SKM-1 treated with dmso at 0.1 percent for 144 hours (cell line): Measurements from ENCODE around the gene COL25A1.
"Not testable (repeated sequence)": the region's sequence is repeated elsewhere in the genome, so short reads cannot be mapped to it uniquely, and the experiment has no call there.

ENCODE experiments used
- DNase-seq: peaks from one replicate; lab custom pipeline; 2025; ENCODE audit not compliant: unreplicated experiment; lab: John Stamatoyannopoulos, UW

The COL25A1 gene

DNA sequence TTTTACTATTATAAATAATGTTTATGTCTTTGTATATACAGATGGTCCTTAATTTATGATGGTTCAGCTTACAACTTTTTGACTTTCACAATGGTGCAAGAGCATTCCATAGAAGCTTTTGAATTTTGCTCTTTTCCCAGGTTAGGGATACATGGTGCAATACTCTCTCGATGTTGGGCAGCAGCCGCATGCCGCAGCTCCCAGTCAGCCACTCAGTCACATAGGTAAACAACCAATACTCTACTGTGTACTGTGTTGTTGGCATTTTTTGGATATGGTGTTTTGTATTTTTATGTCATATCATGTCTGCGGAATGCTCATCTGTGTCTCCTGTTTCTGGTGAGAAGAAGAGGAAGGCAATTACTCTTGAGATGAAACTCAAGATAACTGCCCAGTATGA lies 281.6 kb downstream of the COL25A1 start:
- no peak for DNase-seq

DNA sequence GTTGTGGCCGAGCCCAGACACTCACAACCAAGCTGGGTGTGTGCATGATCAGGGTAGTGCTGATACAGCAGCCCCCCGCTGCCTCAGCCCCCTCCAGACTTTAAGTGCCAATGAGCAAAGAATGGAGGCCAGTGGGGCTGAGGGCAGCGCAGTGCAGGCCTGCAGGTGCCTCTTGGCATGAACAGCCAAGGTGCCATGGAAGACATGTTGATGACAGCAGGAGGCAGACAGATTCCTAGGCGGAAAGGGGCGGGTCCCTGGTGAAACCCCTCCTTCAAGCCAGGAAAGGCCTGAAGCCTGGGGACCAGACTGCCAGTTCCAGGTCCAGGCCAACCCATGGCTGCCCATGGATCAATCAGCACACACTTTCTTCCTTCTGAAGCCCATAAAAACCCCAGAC lies 286.3 kb downstream of the COL25A1 start:
- no peak for DNase-seq

DNA sequence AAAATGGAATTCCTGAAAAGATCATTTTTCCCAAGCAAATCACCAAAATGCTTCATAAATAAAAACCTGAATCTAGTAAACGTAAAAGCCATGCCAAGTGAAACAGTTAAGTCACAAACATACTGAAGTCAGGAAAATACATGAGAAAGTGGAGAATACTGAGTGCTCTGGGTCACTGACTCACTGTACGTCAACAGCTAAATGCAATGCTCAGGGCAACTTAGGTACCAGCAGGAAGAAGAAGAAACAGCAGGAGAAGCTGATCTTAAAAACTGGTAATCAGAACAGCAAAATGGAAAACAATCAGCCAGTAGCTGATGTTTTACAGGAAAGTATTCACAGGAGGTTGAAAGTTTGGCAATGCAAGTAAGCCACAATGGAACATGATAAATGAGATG lies 287.0 kb downstream of the COL25A1 start:
- DNase-seq = no peak

DNA sequence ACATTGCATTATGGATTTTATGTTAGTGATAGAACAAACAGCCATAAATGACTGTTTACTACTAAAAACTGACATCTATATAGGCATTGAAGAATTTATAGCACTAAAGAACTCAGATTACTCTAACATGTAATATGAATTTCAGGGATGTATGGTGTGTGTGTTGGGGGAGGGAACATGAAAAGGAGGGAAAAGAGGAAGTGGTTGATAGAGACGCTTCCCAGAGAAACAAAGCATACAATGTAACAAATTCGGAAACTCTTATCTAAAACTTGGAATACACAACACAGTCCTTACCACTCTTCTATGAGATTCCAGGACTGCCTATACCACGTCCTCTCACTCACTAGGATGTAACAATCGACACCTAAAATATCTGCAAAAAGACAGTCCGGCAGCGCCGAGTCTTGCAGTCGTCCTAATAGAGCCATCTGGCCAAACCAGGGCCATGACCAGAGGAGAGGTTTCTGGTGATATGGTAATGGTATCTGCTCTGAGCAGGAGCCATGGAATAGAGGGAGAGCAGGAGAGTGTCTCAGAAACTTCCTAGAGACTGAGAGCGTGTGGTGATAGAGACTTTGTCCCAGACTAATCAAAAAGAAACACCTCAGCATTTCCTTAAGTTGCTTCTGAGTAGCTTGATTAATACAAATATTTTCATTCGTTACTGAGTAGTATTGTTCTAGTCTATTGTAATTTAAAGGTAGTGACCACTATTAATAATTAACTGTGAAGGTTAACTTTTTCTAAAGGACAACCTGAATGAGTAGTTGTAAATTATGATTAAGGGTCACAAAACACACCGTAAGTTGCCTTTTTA lies 287.7 kb downstream of the COL25A1 start:
- no peak for DNase-seq

DNA sequence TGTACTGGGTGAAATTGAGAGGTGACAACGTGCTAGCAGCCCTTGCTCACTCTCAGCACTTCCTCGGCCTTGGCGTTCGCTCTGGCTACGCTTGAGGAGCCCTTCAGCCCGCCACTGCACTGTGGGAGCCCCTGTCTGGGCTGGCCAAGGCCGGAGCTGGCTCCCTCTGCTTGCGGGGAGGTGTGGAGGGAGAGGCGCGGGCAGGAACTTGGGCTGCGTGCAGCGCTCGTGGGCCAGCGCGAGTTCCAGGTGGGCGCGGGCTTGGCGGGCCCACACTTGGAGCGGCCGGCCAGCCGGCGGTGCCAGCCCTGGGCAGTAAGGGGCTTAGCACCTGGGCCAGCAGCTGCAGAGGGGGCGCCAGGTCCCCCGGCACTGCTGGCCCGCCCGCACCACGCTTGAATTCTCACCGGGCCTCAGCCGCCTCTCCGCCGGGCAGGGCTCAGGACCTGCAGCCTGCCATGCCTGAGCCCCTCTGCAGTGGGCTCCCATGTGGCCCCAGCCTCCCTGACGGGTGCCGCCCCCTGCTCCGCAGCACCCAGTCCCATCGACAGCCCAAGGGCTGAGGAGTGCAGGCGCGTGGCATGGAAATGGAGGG lies 290.1 kb downstream of the COL25A1 start:
- DNase-seq = no peak

DNA sequence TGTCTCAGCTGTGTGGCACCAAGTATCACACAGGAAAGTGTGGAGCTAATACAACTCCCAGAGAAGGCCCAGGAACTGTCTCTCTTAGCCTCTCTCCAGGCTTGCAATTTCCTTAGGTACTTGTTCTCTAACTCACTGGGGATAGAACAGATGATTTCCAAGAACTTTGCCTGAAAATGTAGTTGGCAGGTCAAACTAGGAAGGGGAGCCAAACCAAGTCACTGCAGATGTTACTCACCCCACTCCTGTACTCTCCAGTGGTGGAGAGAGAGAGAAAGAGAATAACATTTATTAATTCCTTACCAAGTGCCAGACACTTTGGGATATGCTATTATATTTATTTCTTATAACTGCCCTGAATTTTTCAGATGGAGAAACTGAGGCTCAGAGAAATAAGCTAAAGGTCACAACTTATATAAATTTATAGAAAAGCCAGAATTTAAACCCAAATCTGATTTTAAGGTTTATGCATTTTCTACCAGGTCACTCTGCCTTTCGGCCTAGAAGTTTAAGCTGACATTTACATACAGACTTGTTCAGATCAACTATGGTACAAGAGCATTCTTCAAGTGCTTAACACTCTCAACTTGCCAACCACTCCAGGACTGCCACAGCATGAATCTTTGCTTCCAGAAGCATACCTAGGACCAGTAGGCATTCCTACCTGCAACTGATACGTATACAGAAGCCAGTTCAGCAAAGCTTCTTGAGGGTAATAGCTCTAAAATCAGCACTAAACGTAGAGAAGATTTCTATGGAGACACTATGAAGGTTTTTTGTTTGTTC lies 291.0 kb downstream of the COL25A1 start:
- DNase-seq = no peak

DNA sequence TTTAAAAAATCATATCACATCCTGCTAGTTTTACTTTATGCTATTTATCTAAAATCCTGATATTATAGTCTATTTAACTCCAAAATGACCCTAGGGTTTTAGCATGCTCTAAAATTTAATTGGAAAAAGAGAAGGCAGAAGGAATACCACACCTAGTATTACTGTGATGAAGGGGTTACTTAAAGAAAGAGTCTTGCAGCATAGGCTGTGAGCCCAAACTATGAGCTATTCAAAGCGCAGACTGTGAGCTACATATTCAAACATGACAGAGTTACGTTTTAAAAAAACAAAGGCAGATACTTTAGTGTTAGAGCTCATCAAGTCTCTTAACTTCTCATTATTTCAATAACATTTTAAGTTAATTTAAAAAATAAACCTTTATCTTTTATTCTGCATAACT lies 291.9 kb downstream of the COL25A1 start:
- DNase-seq = no peak

DNA sequence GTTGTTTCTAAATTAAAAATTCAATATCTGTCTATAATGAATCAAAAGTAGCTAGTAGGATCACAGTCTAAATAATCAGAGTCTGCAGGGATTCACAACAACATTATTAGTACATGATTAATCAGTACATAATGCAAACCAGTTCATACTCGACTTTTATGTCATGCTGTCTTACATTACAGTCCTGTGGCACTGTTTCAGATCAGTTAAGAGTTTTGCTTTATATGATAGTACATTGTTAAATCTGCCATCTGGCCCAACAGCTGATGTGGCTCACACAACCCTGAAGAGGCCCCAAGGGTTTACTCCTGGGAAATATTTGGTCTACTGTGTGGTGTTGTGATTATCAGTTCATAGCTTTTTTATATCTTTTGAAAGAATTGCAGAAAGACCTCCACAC lies 292.5 kb downstream of the COL25A1 start:
- no peak for DNase-seq

DNA sequence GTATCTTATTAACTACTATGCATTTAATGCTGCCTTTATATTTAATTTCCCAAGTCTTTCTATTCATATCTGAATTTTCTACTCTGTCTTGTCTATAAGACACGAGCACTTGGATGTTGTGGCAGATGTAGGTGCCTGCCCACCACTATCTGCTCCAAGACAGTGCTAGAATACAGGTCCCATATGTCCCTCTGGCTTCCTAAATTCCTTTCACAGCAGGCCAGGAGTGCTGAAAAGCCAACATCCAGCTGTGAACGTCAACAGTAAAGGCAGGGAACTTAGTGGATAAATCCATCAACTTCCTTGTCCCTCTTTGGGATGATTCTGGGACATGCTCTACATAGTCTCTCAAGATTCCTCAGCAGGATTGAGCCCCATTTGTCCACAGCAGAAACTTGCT lies 294.5 kb downstream of the COL25A1 start:
- no peak for DNase-seq

DNA sequence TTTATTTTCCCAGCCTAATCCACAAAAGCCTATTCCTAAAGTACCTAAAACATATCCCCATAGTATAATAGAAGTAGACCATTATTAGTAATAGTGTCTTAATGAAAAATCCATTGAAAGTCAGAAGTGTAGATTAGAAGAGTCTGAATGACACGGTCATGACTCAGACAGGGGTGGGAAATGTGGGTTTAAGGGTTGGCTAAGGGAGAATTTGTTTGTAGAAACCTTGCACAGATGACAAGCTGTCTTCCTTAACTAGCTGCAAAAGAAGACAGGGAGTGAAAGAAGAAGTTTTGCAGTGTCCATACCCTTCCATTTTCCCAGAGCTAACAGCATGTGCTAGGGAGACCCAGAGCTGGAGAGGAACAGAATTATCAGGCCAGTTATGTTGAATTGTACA lies 296.9 kb downstream of the COL25A1 start:
- DNase-seq = no peak

DNA sequence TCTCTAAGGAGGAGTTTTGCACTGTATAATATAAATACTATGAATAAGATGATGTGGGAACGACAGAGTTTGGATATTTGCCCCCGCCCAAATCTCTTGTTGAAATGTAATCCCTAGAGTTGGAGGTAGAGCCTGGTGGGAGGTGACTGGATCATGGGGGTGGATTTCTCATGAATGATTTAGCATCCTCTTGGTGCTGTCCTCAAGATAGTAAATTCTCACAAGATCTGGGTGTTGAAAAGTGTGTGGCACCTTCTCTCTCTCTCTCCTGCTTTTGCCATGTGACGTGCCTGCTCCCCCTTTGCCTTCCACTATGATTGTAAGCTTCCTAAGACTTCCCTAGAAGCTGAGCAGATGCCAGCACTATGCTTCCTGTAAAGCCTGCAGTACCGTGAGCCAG lies 298.0 kb downstream of the COL25A1 start:
- DNase-seq = no peak

DNA sequence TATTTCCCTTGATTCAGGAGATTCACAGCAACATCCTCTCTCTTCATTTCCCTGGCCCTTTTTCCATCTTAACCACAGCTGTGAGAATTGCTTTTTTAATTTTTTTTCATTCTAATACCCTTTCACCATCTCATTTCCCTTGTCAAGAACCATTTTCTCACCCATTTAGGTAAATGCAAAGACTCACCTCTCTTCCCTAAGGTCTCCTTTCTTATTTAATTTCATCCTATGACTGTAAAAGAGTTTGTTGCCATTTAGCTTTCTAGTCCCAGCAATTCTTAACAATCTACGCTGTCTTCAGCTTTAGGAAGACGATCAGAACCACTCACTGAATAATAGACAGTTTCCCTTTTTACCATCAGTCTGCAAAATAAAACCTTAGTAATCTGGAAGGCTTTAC lies 298.5 kb downstream of the COL25A1 start:
- no peak for DNase-seq

DNA sequence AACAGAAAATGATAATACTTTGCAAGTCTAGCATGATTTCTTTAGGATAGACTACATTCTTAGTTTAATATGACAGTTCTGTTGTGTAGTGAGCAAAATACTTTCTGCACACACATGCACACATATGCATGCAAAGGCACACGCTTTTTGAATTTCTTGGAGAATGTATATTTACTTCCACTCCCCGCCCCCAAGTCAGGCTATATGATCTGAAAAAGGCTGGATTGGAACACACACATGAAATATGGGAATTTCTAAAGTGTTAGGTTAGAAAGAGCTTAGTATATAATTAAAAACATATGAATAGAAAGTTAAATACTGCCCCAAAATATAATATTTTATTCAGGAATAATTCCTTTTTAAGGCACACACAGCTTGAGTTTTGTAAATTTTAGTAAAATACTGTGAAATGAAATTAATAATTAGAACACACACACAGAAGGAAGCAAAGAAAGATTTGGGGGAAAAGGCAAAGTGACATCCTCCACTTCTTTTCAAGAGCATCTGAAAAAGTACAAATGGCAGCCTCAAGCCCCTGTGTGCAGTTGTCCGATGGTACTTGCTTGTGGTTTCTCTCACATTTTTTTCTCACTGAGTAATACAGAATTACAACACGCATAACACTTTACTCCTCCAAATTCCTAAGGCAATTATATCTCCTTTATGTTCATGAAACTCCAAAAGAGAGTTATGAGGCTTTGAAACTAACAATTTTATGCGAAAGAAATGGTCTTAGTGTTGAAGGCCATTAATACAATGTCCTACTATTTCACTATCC lies 310.7 kb downstream of the COL25A1 start:
- DNase-seq = no peak

DNA sequence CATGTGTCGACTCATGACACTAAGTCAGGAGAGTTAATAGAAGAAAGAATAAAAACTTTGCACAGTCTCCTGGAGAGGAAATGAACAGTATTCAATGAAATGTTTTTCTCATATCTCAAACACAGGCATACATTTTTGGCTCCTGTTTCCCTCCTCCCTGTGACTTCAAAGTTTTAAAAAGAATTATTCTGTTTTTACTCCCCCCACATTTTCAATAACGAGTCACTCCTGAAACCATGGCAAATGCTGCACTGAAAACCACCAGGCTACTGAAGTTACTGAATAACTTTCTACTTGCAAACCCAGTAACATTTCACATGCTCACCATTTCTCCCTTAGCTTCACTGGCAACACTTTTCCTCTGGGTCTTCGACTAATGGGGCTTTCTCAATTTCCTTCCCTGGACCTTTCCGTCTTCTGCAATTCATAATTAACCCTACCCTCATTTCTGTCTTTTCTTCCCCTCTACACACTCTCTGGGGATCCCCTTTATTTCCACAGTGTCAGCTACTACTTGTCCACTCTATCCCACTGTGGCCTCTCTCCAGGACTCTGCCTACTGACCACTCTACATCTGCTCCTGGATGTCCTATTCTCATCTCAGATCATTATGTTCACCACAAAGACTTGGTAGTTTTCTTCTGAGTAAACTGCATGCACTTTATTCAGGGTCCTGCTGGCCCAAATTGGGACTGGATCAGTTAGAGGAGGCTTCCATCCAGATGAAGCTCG lies 313.8 kb downstream of the COL25A1 start:
- DNase-seq = no peak

DNA sequence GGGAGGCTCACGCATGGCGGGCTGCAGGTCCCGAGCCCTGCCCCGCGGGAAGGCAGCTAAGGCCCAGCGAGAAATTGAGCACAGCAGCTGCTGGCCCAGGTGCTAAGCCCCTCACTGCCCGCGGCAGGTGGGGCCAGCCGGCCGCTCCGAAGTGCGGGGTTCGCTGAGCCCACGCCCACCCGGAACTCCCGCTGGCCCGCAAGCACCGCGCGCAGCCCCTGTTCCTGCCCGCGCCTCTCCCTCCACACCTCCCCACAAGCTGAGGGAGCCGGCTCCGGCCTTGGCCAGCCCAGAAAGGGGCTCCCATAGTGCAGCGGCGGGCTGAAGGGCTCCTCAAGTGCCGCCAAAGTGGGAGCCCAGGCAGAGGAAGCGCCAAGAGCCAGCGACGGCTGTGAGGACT lies 318.0 kb downstream of the COL25A1 start:
- not testable (repeated sequence) for DNase-seq

DNA sequence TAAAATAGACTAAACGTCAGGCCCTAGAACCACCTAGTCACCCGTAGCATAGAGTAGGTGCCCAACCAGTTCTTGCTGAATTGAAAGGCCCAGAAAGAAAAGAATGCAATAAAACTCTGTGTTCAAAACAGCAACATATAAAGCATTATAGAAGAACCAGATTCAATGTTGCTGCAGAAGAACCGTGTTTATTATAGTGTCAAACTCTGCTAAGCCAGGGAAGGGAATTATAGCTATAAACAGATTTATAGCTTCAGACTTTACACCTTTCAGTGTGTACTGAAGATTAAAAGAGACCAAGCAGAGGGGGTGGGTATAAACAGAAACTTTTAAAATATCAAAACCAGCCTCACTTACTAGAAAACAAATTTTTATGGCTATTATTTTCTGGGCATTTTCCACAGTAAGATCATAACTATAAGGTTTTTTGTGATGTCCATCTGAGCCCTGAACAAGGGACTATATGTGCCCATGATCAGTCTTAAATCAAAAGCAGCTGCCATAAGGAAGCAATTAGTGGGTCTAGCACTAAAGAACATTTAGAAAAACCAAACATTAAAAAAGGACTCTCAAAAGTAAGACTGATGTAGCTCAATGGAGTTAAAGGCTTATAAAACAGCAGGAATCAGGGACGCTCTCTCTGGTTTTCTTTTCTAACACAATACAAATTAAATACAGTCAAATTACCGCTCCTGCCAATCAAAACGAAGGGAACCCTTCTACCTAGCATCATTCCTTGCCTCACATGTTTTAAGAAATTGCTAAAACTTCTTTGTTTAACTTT lies 319.9 kb downstream of the COL25A1 start:
- no peak for DNase-seq

DNA sequence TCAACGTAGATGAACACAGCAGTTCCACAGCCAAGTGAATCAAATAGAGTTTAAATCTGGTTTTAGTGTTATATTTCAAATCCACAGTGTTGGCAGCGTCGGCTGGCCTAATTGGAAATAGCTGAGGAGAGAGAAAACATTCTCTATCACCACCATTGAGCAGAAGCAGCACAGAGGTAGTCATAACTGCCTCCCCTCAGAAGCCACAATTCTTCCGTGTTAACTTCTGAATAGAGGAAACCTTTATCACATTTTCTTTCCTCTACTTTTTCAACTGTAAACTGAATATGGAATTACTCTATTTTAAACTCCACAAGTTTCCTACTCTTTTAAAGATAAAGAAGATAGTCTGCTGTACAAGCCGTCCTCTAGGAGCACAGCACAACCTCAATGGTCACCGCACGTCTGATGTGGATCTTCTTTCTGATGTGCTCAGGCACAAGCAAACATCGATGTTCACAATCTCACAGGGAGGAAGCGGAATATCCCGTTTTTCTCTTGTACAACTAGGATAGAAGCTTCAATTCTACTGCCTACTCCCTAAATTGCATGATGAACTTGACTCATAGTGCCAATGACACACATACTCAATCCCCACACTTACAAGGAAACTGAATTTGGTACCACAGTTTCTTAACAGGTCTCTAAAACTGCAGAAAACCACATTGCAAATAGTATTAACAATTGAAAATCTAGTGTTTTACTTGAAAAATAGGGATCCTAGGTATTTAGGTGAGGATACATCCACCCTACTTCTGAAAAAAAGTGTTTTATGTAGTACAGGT lies 321.8 kb downstream of the COL25A1 start:
- no peak for DNase-seq

DNA sequence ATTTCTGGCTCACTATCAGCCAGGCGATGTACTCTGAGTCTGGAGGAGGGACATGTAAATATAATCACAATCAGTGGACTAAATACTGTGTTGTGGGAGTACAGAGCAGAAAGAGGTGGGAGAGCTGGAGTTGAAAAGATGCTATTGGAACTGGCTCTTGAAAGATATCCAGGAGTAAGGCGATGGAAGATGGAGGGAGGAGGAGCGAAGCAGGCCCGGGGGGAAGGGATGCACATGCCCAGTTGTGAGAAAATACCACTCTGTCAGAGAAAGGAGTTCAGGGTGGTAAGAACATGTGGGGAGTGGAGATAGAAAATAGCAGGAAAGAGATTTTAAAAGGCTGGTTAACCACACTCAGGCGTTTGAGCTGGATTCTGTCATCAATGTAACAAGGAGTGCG lies 322.7 kb downstream of the COL25A1 start:
- DNase-seq = no peak

DNA sequence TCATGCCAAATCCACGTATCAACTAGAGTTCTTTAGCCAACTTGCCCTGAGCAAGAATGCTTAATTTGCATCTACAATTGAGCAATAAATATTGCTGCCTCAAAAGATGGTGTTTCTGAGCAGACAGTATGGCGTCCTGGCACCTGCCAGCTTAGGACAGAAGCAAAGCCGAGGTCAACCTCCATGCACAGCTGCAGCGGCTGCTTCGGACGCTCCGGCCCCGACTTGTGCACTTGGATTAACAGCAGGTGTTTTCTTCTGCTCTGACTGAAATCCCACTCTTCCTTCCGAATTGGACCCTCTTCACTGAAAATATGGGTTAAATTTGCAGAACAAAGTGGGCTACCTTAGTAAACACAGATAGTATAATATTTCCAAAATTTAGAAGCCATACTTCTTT lies 324.4 kb downstream of the COL25A1 start:
- no peak for DNase-seq
